ELR (cell line): ENCODE results near the gene TMEM267.
"Not testable (repeated sequence)": the region's sequence is repeated elsewhere in the genome, so short reads cannot be mapped to it uniquely, and the experiment has no call there.

Source experiments
- DNase-seq: peaks from one replicate; pipeline ENCODE4 v3.0.0-alpha.2; 2015; ENCODE audit warnings: low read depth

Gene TMEM267

DNA sequence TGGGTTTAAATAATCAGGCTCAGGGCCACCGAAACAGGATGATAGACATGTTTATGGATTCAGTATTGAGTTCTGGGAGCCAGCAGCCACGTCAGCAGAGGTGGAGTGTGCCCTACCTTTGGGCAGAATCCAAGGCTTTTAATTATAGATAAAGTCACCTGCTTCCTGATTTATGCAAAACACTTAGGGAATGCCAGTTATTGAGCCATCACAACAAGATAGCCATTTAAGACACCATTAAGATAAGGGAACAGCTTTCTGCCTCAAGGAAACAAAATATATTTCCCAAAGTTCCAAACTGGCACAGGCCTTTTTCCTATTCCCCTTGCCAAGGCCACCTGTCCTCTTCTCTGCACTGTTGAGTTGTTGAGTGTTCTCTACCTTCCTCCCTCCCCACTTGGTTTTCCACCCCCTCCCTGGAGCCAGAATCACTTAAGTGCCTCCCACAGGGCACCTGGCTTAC lies 73.8 kb downstream of the TMEM267 start:
- DNase-seq: no peak

DNA sequence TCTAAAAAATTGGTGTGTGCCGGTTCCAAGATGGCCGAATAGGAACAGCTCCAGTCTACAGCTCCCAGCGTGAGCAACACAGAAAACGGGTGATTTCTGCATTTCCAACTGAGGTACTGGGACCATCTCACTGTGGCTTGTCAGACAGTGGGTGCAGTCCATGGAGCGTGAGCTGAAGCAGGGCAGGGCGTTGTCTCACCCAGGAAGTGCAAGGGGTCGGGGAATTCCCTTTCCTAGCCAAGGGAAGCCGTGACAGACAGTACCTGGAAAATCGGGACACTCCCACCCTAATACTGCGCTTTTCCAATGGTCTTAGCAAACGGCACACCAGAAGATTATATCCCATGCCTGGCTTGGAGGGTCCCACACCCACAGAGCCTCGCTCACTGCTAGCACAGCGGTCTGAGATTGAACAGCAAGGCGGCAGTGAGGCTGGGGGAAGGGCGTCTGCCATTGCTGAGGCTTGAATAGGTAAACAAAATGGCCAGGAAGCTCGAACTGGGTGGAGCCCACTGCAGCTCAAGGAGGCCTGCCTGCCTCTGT lies 81.1 kb downstream of the TMEM267 start:
- not testable (repeated sequence) for DNase-seq

DNA sequence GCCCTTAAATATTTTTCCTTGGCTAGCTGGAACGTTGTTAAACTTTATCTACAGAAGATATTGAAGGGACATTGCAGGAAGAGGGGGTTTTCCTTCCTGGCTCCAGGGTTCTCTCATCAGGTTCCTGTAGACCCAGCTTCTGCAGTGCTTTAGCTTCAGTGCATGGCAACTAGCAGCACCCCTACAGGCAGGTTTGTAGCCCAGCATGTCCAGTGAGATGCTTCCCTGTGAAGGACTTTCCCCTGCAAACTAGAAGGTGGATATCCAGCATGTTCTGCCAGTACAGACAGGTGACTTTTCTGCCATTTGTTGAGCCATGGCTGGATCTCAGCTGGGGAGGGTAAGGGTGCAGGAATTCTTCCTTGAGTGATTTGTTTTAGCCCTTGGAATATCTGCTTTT lies 81.8 kb downstream of the TMEM267 start:
- peak; percentile 43 for DNase-seq

DNA sequence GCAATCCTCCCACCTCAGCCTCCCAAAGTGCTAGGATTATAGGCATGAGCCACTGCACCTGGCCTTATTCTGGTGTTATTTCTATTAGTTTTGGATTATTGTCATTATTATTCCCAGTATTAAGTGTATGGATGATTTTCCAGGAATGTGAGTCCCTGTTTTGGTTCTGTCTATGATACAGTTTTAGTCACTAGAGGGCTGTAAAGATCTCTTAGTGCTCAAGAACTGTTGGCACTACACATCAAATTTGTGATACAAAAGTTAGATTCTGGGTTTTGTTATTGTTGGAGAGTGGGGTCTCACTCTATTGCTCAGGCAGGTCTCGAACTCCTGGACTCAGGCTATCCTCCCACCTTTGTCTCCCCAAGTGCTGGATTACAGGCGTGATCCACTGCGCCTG lies 83.6 kb downstream of the TMEM267 start:
- DNase-seq: peak; percentile 24

DNA sequence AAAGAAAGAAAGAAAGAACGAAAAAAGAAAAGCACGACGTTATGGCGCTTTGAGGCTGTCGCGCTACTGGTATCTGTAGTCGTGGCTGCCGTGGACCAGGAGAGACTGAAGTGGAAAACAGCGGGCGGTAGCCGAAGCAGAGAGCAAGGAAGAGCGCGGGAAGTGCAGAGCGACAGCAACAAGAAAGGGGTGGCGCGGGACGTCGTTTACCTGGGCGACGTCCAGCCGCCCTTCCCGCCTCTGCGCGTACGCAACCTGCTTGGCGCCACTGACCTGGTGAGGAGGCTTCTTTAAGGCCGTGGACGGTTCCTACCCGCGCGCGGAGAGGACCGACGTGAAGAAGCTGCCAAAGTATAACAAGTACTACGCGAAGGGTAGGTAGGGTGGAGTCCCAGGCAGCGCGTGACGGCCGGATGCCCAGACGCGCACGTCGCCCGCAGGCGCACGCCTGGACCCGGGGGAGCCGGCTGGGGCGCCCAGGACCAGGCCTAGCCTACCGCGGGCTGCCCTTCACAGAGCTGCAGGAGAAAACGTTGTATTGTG lies 86.8 kb downstream of the TMEM267 start:
- no peak for DNase-seq
